OCI-LY3 (cell line): Measurements from ENCODE around the gene RECK.

Experiments
- CTCF ChIP-seq: fragments of 200-600, 300-600 bp; sonication (generic); IDR thresholded peaks from 2 replicates; pipeline ENCODE4 v1.5.1; 2014; ENCODE audit warnings: antibody characterized with exemption, low read length, low read depth
- EZH2phosphoT487 ChIP-seq: fragments of 200-600 bp; shearing (Covaris generic); IDR thresholded peaks from 2 replicates; pipeline ENCODE4 v1.6.1; 2018; ENCODE audit warnings: antibody characterized with exemption, mixed run types, low read depth

- TF ChIP-seq CTCF (no peak), EZH2phosphoT487 (no peak)
These were observed 110.9 kb downstream of the RECK start for GRCh38 chr9:36147441-36148175.
